SK-N-MC (cell line): ENCODE data around the gene PDLIM7.

ENCODE experiments used
- EZH2 ChIP-seq: fragments of 200-600 bp; sonication (generic); IDR thresholded peaks from one replicate; pipeline ENCODE4 v1.6.1; 2017; ENCODE audit warnings: antibody characterized with exemption
- FOXP2 ChIP-seq: optimal IDR thresholded peaks from 2 replicates; pipeline ENCODE3; 2011; ENCODE audit warnings: mild to moderate bottlenecking, moderate library complexity; ENCODE audit not compliant: insufficient read depth; ENCODE audit errors: extremely low read length, control extremely low read depth
- POLR2AphosphoS5 ChIP-seq: IDR thresholded peaks from 2 replicates; pipeline ENCODE4 v1.6.1; 2012; ENCODE audit warnings: mild to moderate bottlenecking, low read depth, low read length, borderline replicate concordance

DNA sequence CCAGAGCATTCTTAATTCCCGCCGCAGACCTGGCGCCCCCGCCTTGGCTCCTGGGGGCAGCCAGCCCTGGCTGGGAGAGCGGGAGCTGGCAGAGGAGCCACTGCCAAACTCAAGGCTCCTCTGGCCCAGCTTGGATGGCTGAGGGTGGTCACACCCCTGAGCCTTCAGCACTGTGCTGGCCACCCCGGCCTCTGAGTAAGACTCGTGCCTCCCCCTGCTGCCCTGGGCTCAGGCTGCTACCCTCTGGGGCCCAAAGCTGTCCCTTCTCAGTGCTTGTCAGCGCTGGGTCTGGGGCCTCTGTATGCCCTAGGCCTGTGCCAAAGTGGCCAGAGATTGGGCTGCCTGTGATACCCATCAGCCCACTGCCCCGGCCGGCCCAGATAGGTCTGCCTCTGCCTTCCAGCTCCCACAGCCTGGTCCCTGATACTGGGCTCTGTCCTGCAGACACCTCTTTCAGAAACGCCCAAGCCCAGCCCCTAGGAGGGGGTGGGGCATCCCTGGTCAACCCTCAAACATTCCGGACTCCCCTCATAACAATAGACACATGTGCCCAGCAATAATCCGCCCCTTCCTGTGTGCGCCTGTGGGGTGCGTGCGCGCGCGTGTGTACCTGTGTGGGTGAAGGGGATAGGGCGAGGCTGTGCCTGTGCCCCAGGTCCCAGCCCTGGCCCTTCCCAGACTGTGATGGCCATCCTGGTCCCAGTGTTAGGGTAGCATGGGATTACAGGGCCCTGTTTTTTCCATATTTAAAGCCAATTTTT lies 55.2 kb downstream of the PDLIM7 start:
- TF ChIP-seq EZH2 (no peak), POLR2AphosphoS5 (no peak), FOXP2 (no peak)
